CD4-positive, alpha-beta memory T cell (primary cell): ENCODE data around the gene DISP3. TPM values are rescaled to one million over a fixed set of nuclear protein-coding genes. Genes with fewer than 3 reads are reported as not detected.

Source experiments
- CTCF ChIA-PET: fragments of 350-600 bp; sonication (Branson Sonifier 250); formaldehyde crosslinking; loops from one replicate; lab custom pipeline; 2021; ENCODE audit warnings: inconsistent platforms; ENCODE audit not compliant: partially characterized antibody; lab: Charles Lee
- POLR2A ChIA-PET: fragments of 350-600 bp; sonication (Branson Sonifier 250); formaldehyde crosslinking; loops from one replicate; lab custom pipeline; 2021; ENCODE audit not compliant: partially characterized antibody; lab: Charles Lee
- DNase-seq, 5 donors: peaks; one replicate each; pipeline versions ENCODE4 v3.0.0 to v3.0.0-alpha.2; 2020 to 2022; ENCODE audit warnings: mixed read lengths in 1 of 5
- H3K27ac ChIP-seq: one replicate; pipeline ENCODE4 v1.7.0; 2013; ENCODE audit warnings: low read depth, low read length
- H3K27me3 ChIP-seq: 2 replicates; pipeline ENCODE4 v1.7.0; 2013; ENCODE audit warnings: mild to moderate bottlenecking, low read length, moderate library complexity; ENCODE audit not compliant: insufficient read depth
- H3K36me3 ChIP-seq: 2 replicates; pipeline ENCODE4 v1.7.0; 2013; ENCODE audit warnings: mild to moderate bottlenecking, low read length, moderate library complexity; ENCODE audit not compliant: insufficient read depth
- H3K4me1 ChIP-seq: 2 replicates; pipeline ENCODE4 v1.7.0; 2013; ENCODE audit warnings: mild to moderate bottlenecking, low read length, moderate library complexity; ENCODE audit not compliant: insufficient read depth
- H3K4me3 ChIP-seq, 2 donors: one replicate each; pipeline ENCODE4 v1.7.0; 2013; ENCODE audit warnings: low read length in 2 of 2, mild to moderate bottlenecking in 1 of 2
- H3K9me3 ChIP-seq, 2 donors: one replicate each; pipeline ENCODE4 v1.7.0; 2013; ENCODE audit warnings: low read length in 2 of 2, control low read depth in 1 of 2; ENCODE audit not compliant: control insufficient read depth in 1 of 2
- H3K27ac Mint-ChIP-seq, 7 donors: one replicate each; pipeline ENCODE4 v1.8.0; 2020 to 2021; ENCODE audit warnings: mixed read lengths in 7 of 7, mild to moderate bottlenecking in 6 of 7, inconsistent platforms in 3 of 7, moderate library complexity in 3 of 7
- H3K27me3 Mint-ChIP-seq, 2 donors: one replicate each; pipeline ENCODE4 v1.8.0; 2020 to 2021; ENCODE audit warnings: mixed read lengths in 2 of 2
- H3K36me3 Mint-ChIP-seq, 2 donors: one replicate each; pipeline ENCODE4 v1.8.0; 2020 to 2021; ENCODE audit warnings: mixed read lengths in 2 of 2, inconsistent platforms in 1 of 2, mild to moderate bottlenecking in 1 of 2
- H3K4me1 Mint-ChIP-seq, 4 donors: one replicate each; pipeline ENCODE4 v1.8.0; 2020 to 2021; ENCODE audit warnings: mixed read lengths in 4 of 4, mild to moderate bottlenecking in 1 of 4
- H3K4me3 Mint-ChIP-seq, 8 donors: one replicate each; pipeline ENCODE4 v1.8.0; 2020 to 2021; ENCODE audit warnings: mixed read lengths in 8 of 8, mild to moderate bottlenecking in 7 of 8, moderate library complexity in 6 of 8, inconsistent platforms in 3 of 8
- H3K9me3 Mint-ChIP-seq, 8 donors: one replicate each; pipeline ENCODE4 v1.8.0; 2020 to 2021; ENCODE audit warnings: mixed read lengths in 8 of 8, mild to moderate bottlenecking in 5 of 8, inconsistent platforms in 3 of 8, moderate library complexity in 1 of 8
- intact Hi-C: fragments of 100-400 bp; cut with micrococcal nuclease; formaldehyde crosslinking; loops from one replicate; pipeline ENCODE4 v1.15.1; 2023
- polyA plus RNA-seq, 2 donors: library from polyadenylated mRNA; unstranded; fragments of 300-500 nt; fragmentation: Illumina TruSeq; gene quantifications; one replicate each; pipeline ENCODE4 v1.2.3, GENCODE V29; 2021
- total RNA-seq, 2 experiments: library from RNA; stranded (reverse); gene quantifications; one replicate each; pipeline ENCODE4 v1.2.3, GENCODE V29; 2021

The DISP3 gene
- total and polyA plus RNA-seq, 4 experiments from 2014 or later: 0.11 to 0.61 (median 0.42) TPM; not detected in 1

GRCh38 chr1:11516961-11517635, 38.1 kb downstream of the DISP3 start:
- peaks cover 5 to 6% of the 10 kb centered on the region in 2 donors for H3K36me3 Mint-ChIP-seq
- Histone ChIP-seq H3K27ac (no peak overlapping the region), H3K27me3 (no peaks in the 10 kb centered on the region), H3K36me3 (no peaks in the 10 kb centered on the region), H3K4me3 (no peak overlapping the region), H3K4me1 (no peaks in the 10 kb centered on the region), H3K9me3 (no peaks in the 10 kb centered on the region)
- no peak for DNase-seq
- peaks cover 2 to 17% (median 8%) of the 10 kb centered on the region in 8 donors for H3K9me3 Mint-ChIP-seq
- no peak overlapping the region for H3K4me3 Mint-ChIP-seq
- H3K27ac Mint-ChIP-seq: peak overlapping the region in 1 of 7 donors; percentile 52
- ChIA-PET POLR2A (no interaction called here), CTCF (no interaction called here)
- intact Hi-C loops: no loop called here
- H3K4me1 Mint-ChIP-seq: no peaks in the 10 kb centered on the region
- peaks cover 2 to 13% of the 10 kb centered on the region in 2 donors for H3K27me3 Mint-ChIP-seq

DNA sequence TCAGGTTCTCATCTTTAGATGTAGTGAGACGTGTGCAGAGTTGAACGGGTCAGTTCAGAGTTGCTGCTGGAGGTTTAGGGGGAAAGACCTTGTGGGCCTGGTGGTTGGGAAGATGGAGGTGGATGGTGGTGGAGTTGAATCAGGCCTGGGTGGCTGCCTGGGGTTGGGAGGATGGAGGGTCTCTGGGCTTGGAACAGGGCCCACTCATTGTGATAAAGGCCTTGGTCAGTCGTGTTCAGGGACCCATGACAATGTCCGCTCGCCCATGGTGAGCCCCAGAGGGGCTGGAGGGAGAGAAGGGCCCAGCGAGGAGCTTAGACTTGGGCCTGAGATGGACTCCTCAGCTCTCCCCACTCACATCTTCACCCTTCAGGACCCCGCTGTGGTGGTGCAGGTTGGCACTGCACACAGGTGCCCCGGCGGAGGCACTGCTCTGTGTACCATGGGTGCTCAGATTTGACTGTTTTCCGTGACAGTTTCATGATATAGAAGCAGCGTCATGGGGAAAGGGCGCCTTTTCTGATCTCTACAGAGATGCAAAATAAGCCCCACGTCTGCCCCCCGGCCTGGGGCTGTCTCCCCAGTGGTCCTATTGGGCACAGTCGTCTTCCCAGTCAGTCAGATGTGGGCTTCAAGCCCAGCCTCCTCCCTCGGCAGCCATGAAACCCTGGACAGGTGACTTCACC, 39.2 kb downstream of the DISP3 start:
- Mint-ChIP-seq H3K9me3 (peaks cover 0 to 8% (median under 1%) of the 10 kb centered on the region in 8 donors), H3K27me3 (peaks cover 0 to 9% of the 10 kb centered on the region in 2 donors), H3K4me3 (no peak overlapping the region), H3K36me3 (peaks cover 0 to 2% of the 10 kb centered on the region in 2 donors), H3K27ac (no peak overlapping the region), H3K4me1 (no peaks in the 10 kb centered on the region)
- H3K4me1 ChIP-seq: no peaks in the 10 kb centered on the region
- H3K36me3 ChIP-seq: no peaks in the 10 kb centered on the region
- POLR2A ChIA-PET: no interaction called here
- no peak overlapping the region for H3K4me3 ChIP-seq
- H3K27me3 ChIP-seq: no peaks in the 10 kb centered on the region
- CTCF ChIA-PET: no interaction called here
- no peak overlapping the region for H3K27ac ChIP-seq
- no peak for DNase-seq
- intact Hi-C loops: no loop called here
- H3K9me3 ChIP-seq: no peaks in the 10 kb centered on the region

- no peaks in the 10 kb centered on the region for H3K36me3 ChIP-seq
- no peak for DNase-seq
- H3K9me3 ChIP-seq: no peaks in the 10 kb centered on the region
- ChIA-PET POLR2A (no interaction called here), CTCF (no interaction called here)
- Mint-ChIP-seq H3K4me1 (no peaks in the 10 kb centered on the region), H3K27ac (no peak overlapping the region), H3K9me3 (peaks cover 0 to 3% (median 0%) of the 10 kb centered on the region in 8 donors), H3K27me3 (peaks cover 0 to 5% of the 10 kb centered on the region in 2 donors), H3K4me3 (no peak overlapping the region), H3K36me3 (no peaks in the 10 kb centered on the region)
- intact Hi-C loops: no loop called here
- no peaks in the 10 kb centered on the region for H3K4me1 ChIP-seq
- no peak overlapping the region for H3K27ac ChIP-seq
- no peak overlapping the region for H3K4me3 ChIP-seq
- H3K27me3 ChIP-seq: no peaks in the 10 kb centered on the region
Observed at GRCh38 chr1:11518791-11519628, 40.1 kb downstream of the DISP3 start.

- no peak for DNase-seq
- peaks cover 0 to 5% of the 10 kb centered on the region in 2 donors for H3K27me3 Mint-ChIP-seq
Observed at GRCh38 chr1:11519629-11520031, 40.7 kb downstream of the DISP3 start.

DNA sequence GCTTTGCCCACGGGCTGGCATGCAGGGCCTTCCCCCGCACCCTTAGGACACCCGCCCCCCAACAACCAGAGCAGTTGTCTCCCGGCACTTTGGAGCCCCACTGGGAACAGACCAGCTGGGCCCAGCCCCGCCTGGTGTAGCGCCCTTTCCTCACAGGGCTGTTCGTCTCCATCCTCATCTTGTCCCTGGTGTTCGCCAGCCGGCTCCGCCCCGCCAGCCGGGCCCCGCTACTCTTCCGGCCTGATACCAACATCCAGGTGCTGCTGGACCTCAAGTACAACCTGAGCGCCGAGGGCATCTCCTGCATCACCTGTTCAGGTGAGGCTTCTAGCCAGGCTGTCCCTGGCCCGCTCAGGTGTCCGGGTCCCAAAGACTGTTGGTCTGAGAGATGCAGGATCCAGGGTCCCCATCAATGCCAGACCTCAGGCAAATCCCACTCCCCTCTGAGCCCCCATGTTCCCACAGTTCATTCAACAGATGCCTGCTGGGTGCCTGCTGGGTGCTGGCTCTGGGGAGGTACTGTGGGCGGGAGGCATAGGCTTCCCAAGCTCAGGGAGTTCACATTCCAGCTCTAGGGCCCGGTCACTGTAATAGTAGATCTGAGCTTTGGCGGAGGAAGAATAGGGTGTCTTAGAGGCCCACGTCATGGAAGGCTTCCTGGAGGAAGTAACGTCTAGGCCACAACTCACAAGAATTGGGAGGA, 41.7 kb downstream of the DISP3 start:
- no peaks in the 10 kb centered on the region for H3K4me1 Mint-ChIP-seq
- no peak overlapping the region for H3K4me3 ChIP-seq
- H3K27ac ChIP-seq: no peak overlapping the region
- H3K4me3 Mint-ChIP-seq: no peak overlapping the region
- CTCF ChIA-PET: no interaction called here
- intact Hi-C loops: no loop called here
- no peaks in the 10 kb centered on the region for H3K36me3 Mint-ChIP-seq
- DNase-seq: no peak
- no peaks in the 10 kb centered on the region for H3K36me3 ChIP-seq
- no peaks in the 10 kb centered on the region for H3K9me3 ChIP-seq
- H3K4me1 ChIP-seq: no peaks in the 10 kb centered on the region
- peaks cover 0 to 5% of the 10 kb centered on the region in 2 donors for H3K27me3 Mint-ChIP-seq
- POLR2A ChIA-PET: no interaction called here
- H3K27ac Mint-ChIP-seq: no peak overlapping the region
- H3K9me3 Mint-ChIP-seq: no peaks in the 10 kb centered on the region
- H3K27me3 ChIP-seq: no peaks in the 10 kb centered on the region

More at GRCh38 chr1:11519629-11520031, 40.7 kb downstream of the DISP3 start:
- intact Hi-C loops: no loop called here
- no peaks in the 10 kb centered on the region for H3K4me1 Mint-ChIP-seq
- H3K4me3 Mint-ChIP-seq: no peak overlapping the region
- H3K4me3 ChIP-seq: no peak overlapping the region
- H3K27me3 ChIP-seq: no peaks in the 10 kb centered on the region
- no peak overlapping the region for H3K27ac ChIP-seq
- no peaks in the 10 kb centered on the region for H3K36me3 ChIP-seq
- H3K27ac Mint-ChIP-seq: no peak overlapping the region
- H3K36me3 Mint-ChIP-seq: no peaks in the 10 kb centered on the region
- no peaks in the 10 kb centered on the region for H3K4me1 ChIP-seq
- ChIA-PET CTCF (no interaction called here), POLR2A (no interaction called here)
- no peaks in the 10 kb centered on the region for H3K9me3 Mint-ChIP-seq
- no peaks in the 10 kb centered on the region for H3K9me3 ChIP-seq

- peaks cover 0 to 3% of the 10 kb centered on the region in 2 donors for H3K27me3 Mint-ChIP-seq
- CTCF ChIA-PET: no interaction called here
- no peak overlapping the region for H3K4me3 ChIP-seq
Observed at GRCh38 chr1:11521582-11522399, 42.8 kb downstream of the DISP3 start.

More at GRCh38 chr1:11521582-11522399, 42.8 kb downstream of the DISP3 start:
- POLR2A ChIA-PET: no interaction called here
- intact Hi-C loops: no loop called here
- Histone ChIP-seq H3K36me3 (no peaks in the 10 kb centered on the region), H3K9me3 (no peaks in the 10 kb centered on the region), H3K27me3 (no peaks in the 10 kb centered on the region), H3K27ac (no peak overlapping the region), H3K4me1 (no peaks in the 10 kb centered on the region)
- no peak for DNase-seq
- H3K9me3 Mint-ChIP-seq: no peaks in the 10 kb centered on the region
- H3K4me3 Mint-ChIP-seq: no peak overlapping the region
- H3K4me1 Mint-ChIP-seq: no peaks in the 10 kb centered on the region
- H3K27ac Mint-ChIP-seq: peak overlapping the region in 4 of 7 donors; percentile 4 to 64 (median 43)
- no peaks in the 10 kb centered on the region for H3K36me3 Mint-ChIP-seq
